NOMO-1 treated with dmso at 0.1 percent for 144 hours (cell line): ENCODE data around the gene PHF20.
"Not testable (repeated sequence)": the region's sequence is repeated elsewhere in the genome, so short reads cannot be mapped to it uniquely, and the experiment has no call there.

ENCODE experiments used
- DNase-seq: peaks from one replicate; lab custom pipeline; 2025; ENCODE audit not compliant: unreplicated experiment; lab: John Stamatoyannopoulos, UW

PHF20 gene

GRCh38 chr20:35739294-35740163 is 32.3 kb upstream of the PHF20 start:
- no peak for DNase-seq

DNA sequence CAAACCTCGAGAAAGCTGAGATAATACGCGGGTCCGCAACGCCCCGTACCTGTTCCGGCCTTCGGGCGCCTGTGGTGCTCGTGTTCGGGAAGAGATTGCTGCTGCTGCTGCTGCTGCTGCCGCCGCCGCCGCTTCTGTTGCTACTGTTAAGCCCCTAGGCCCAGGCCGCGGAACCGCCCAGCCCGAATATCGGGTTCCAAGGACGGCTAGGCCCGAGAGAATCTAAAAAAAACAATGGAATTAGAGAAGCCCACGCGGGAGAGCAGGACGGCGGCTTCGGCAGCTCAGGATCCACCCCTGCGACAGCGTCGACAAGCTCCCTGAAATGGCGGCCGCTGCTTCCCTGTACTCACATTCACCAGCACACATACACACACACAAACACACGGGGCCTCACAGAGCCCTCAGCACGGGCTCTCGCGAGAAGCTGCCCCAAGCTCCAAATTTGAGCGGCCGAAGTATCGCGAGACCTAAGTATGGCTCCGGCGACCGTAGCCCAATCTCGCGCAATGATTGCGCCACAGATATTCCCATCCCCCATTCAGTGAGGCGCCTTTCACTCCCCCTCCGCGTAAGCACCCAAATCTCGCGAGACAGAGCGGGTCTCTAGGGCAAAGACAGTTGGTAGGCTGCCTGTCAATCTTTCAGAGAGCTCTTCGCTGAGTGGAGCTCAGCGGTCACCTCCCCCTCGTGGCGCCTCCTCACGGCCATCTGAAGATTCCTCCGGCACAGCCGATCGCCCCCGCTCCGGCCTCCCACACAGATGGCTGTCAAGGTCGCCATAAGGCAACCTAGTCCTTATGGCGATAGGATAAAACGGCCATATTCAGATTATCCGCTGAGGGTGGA is 29.7 kb upstream of the PHF20 start, which contains the start of gene RBM39:
TSS of gene RBM39 (minus strand) at position 369 of the 849 bp plus-strand sequence. CDS start 1,386 bp downstream, outside the sequence.
- peak; percentile 100 for DNase-seq

- peak; percentile 66 for DNase-seq
Measured at GRCh38 chr20:35742741-35743523, 28.9 kb upstream of the PHF20 start.

- DNase-seq = peak; percentile 10
Measured at GRCh38 chr20:35743693-35744491, 27.9 kb upstream of the PHF20 start.

- DNase-seq = not testable (repeated sequence)
Measured at GRCh38 chr20:35744492-35744841, 27.3 kb upstream of the PHF20 start.

GRCh38 chr20:35750611-35751010 is 21.2 kb upstream of the PHF20 start:
- no peak for DNase-seq

- no peak for DNase-seq
Measured at GRCh38 chr20:35756404-35756803, 15.4 kb upstream of the PHF20 start.

- DNase-seq = no peak
Measured at GRCh38 chr20:35757098-35757705, 14.6 kb upstream of the PHF20 start.

DNA sequence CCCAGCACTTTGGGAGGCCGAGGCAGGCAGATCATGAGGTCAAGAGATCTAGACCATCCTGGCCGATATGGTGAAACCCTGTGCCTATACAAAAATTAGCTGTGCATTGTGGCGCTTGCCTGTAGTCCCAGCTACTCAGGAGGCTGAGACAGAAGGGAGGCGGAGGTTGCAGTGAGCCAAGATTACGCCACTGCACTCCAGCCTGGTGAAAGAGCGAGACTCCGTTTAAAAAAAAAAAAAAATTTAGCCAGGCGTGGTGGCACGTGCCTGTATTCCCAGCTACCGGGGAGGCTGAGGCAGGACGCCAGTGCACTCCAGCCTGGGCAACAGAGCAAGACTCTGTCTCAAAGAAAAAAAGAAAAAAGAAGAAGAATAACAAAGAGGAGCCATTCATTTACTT is 10.3 kb upstream of the PHF20 start:
- not testable (repeated sequence) for DNase-seq

- no peak for DNase-seq
Measured at GRCh38 chr20:35762461-35762860, 9.4 kb upstream of the PHF20 start.

- DNase-seq = not testable (repeated sequence)
Measured at GRCh38 chr20:35764936-35765335, 6.9 kb upstream of the PHF20 start.

DNA sequence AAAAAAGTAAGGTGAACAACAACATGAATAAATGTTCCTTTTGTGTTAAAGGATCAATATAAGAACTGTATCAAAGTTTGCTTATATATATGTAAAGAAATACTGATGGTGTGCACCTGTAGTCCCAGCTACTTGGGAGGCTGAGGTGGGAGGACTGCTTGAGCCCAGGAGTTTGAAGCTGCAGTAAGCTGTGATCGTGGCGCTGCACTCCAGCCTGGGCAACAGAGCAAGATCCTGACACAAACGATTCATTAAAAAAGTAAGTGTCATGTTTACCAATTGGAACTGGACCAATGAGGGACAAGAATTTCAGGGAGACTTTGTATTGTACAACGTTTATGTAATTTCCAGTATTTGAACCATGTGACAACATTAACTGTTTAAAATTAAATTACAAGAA is 5.0 kb upstream of the PHF20 start:
- no peak for DNase-seq

- DNase-seq = peak; percentile 81
Measured at GRCh38 chr20:35767683-35768481, 3.9 kb upstream of the PHF20 start.

DNA sequence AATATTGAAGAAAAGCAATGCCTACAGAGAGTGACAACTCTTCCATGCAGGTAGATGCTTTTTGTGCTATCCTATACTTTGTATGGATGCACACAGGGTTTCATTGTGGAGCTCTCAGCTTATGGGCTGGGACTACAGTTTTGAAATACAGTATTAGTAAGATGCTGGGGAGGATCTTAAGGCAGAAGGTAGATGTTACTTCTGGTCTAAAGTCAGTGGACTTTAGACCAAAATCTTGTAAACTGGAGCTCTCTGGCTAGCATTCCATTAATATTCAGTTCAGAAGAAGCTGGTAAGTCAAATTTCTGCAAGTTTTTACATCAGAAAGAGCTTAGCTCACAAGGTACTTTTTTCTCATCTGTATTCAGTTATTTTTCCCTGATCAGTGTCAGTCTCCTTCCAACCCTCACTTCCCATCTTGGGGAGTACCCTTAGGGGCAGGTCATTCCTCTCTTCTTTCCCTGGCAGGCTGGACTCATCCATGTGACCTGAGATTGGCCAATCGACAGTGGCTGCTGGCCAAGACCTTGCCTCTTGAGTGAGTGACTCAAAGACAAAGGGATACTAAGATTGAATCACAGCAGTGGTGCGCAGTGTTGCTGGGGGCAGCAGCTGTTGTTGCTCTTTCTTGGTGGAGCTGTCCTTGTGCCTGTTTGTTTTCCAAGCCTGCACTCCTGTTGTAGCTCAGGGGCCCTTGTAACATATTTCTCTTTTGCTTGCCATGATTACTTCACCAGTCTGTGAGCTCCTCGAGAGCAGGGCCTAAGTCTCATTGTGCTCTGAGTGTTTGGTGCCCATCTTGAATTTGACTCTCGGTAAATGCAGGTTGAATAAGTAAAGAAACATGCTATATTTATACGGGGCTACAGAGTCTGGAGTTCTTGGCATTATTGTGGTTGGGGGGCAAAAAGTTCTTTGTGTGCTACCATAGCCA is 2.8 kb upstream of the PHF20 start:
- peak; percentile 2 for DNase-seq

GRCh38 chr20:35771367-35771688 is 487 bp upstream of the PHF20 start:
- no peak for DNase-seq

GRCh38 chr20:35772563-35773058 is 796 bp downstream of the PHF20 start:
- DNase-seq = no peak

GRCh38 chr20:35773154-35773751 is 1.4 kb downstream of the PHF20 start:
- DNase-seq = peak; percentile 30

- no peak for DNase-seq
Measured at GRCh38 chr20:35774391-35774790, 2.6 kb downstream of the PHF20 start.
